HG02884 (cell line): ENCODE results near the gene RBKS.

Experiments
- ATAC-seq: cut with Tn5 transposase; IDR thresholded peaks from one replicate; pipeline ENCODE4 v1.9.1; 2021; ENCODE audit warnings: mild to moderate bottlenecking, moderate library complexity; ENCODE audit not compliant: unreplicated experiment

RBKS gene

GRCh38 chr2:27890146-27890923 lies at the start of gene RBKS, which contains the start of gene BABAM2:
TSS of gene RBKS (minus strand) at chr2:27890387. CDS start at chr2:27890345, 42 bp downstream.
TSS of gene BABAM2 (plus strand) at chr2:27890729. CDS start at chr2:27894557, 3,828 bp downstream.
- peak; percentile 71 for ATAC-seq

GRCh38 chr2:27935026-27935425 lies 44.8 kb upstream of the RBKS start:
- ATAC-seq = no peak

- ATAC-seq = no peak
These were observed 42.2 kb upstream of the RBKS start for GRCh38 chr2:27932396-27932795.

- ATAC-seq = no peak
These were observed 41.3 kb upstream of the RBKS start for GRCh38 chr2:27931361-27931950.

GRCh38 chr2:27929916-27930486 lies 39.8 kb upstream of the RBKS start:
- ATAC-seq = no peak

- no peak for ATAC-seq
These were observed 35.7 kb upstream of the RBKS start for GRCh38 chr2:27925766-27926472.

- ATAC-seq = no peak
These were observed 32.7 kb upstream of the RBKS start for GRCh38 chr2:27922842-27923241.

- no peak for ATAC-seq
These were observed 31.8 kb upstream of the RBKS start for GRCh38 chr2:27921880-27922547.

- ATAC-seq = no peak
These were observed 31.2 kb upstream of the RBKS start for GRCh38 chr2:27921424-27921823.

- no peak for ATAC-seq
These were observed 30.1 kb upstream of the RBKS start for GRCh38 chr2:27920148-27920885.

- no peak for ATAC-seq
These were observed 26.3 kb upstream of the RBKS start for GRCh38 chr2:27916293-27916995.

GRCh38 chr2:27915874-27916273 lies 25.7 kb upstream of the RBKS start:
- ATAC-seq = no peak

GRCh38 chr2:27915191-27915590 lies 25.0 kb upstream of the RBKS start:
- ATAC-seq = no peak

- no peak for ATAC-seq
These were observed 24.6 kb upstream of the RBKS start for GRCh38 chr2:27914805-27915175.

- no peak for ATAC-seq
These were observed 24.0 kb upstream of the RBKS start for GRCh38 chr2:27914041-27914804.

GRCh38 chr2:27912512-27912911 lies 22.3 kb upstream of the RBKS start:
- ATAC-seq = no peak

- no peak for ATAC-seq
These were observed 21.4 kb upstream of the RBKS start for GRCh38 chr2:27911458-27912210.

GRCh38 chr2:27909901-27910300 lies 19.7 kb upstream of the RBKS start:
- no peak for ATAC-seq
